Adrenal gland (tissue), 12 donors: Measurements from ENCODE around the gene PSMA2. TPM values are rescaled to one million over a fixed set of nuclear protein-coding genes. Genes with fewer than 3 reads are reported as not detected.
A peak's percentile ranks its signal among the peaks of the same experiment; 100 is the strongest.

ENCODE experiments used
- DNase-seq, 7 donors: peaks; one replicate each; pipeline ENCODE4 v3.0.0-alpha.2; 2019 to 2020
- H3K27ac ChIP-seq, 5 donors: fragments of 200-600 bp; sonication (generic) in 4 of 5; 1 replicate in 3 of 5; 2 replicates in 2 of 5; pipeline versions ENCODE4 v1.5.1 to v1.8.0; 2016 to 2020; ENCODE audit warnings: mild to moderate bottlenecking in 1 of 5
- H3K27me3 ChIP-seq: fragments of 200-600 bp; 2 replicates; pipeline ENCODE4 v1.8.0; 2021
- H3K36me3 ChIP-seq, 2 donors: fragments of 200-600 bp; replicated peaks in 1 of 2; 1 replicate in 1 of 2; 2 replicates in 1 of 2; pipeline versions ENCODE4 v1.5.1 to v1.8.0; 2018 to 2022
- H3K4me1 ChIP-seq, 2 donors: fragments of 200-600 bp; replicated peaks in 1 of 2; 1 replicate in 1 of 2; 2 replicates in 1 of 2; pipeline versions ENCODE4 v1.5.1 to v1.8.0; 2018 to 2021
- H3K4me3 ChIP-seq, 4 donors: fragments of 200-600 bp; sonication (generic) in 3 of 4; one replicate each; pipeline ENCODE4 v1.5.1; 2016 to 2018
- H3K9me3 ChIP-seq, 3 donors: fragments of 200-600 bp; sonication (generic) in 1 of 3; replicated peaks in 1 of 3; 1 replicate in 2 of 3; 2 replicates in 1 of 3; pipeline versions ENCODE4 v1.5.1 to v1.8.0; 2016 to 2021
- CTCF ChIP-seq, 6 experiments: fragments of 450-650 bp in 4 of 6; fragments of 200-600 bp in 2 of 6; sonication (generic) in 1 of 6; IDR thresholded peaks; 1 replicate in 5 of 6; 2 replicates in 1 of 6; pipeline versions ENCODE4 v1.5.1 to v1.8.0; 2016 to 2021; ENCODE audit warnings: antibody characterized with exemption in 6 of 6, mild to moderate bottlenecking in 2 of 6, moderate library complexity in 1 of 6
- POLR2A ChIP-seq, 2 donors: fragments of 450-650 bp; IDR thresholded peaks; one replicate each; pipeline ENCODE4 v1.6.1; 2017; ENCODE audit warnings: antibody characterized with exemption in 2 of 2, mild to moderate bottlenecking in 2 of 2, moderate library complexity in 1 of 2
- WGBS, 4 donors: extraction: QIAGEN DNeasy Blood & Tissue Kit in 2 of 4; methylation state at CpG; one replicate each; pipeline versions ENCODE4 v1.1.5 to v1.1.7; 2013 to 2017; 5-methylcytosine and 5-hydroxymethylcytosine counted together
- intact Hi-C, 2 donors: fragments of 100-400 bp; cut with DNase I; formaldehyde crosslinking; loops; one replicate each; pipeline versions ENCODE4 v1.14.1 to v1.15.0; 2022 to 2023
- polyA plus RNA-seq, 3 donors: library from polyadenylated mRNA; stranded (reverse); fragments of 200-250 nt in 2 of 3; fragments of 350-450 nt in 1 of 3; fragmentation: Illumina TruSeq in 1 of 3; extraction: RNeasy Lipid Tissue Mini Kit (QIAGEN cat#74804) in 1 of 3; gene quantifications; one replicate each; pipeline ENCODE4 v1.2.3, GENCODE V29; 2013 to 2014
- total RNA-seq, 9 donors: library from RNA; depleted of rRNA in 4 of 9; stranded (reverse); fragments of >200 nt in 4 of 9; fragments of 120-200 nt in 1 of 9; fragmentation: NEBNext Ultra II Directional in 1 of 9; extraction: Animal tissue kit (Norgen Biotek cat#: 25700) in 1 of 9; gene quantifications; one replicate each; pipeline versions ENCODE4 v1.1.0 to v1.2.4, GENCODE V29; 2013 to 2023
- donor health status: healthy with polysubstance abuse.
- donor health status: Bipolar disorder and iron deficiency.
- donor health status: DM: yes; HTN: yes; CAD: no.
- donor health status: DM: no; HTN: no; CAD: no.
- donor health status: DM: no; HTN: no; CAD: no.
- donor health status: DM: yes; HTN: yes; CAD: no.

The PSMA2 gene
- total and polyA plus RNA-seq, 12 donors = 53.9 to 199 (median 84.6) TPM

- Histone ChIP-seq H3K9me3 (no peaks in the 10 kb centered on the region), H3K27me3 (no peaks in the 10 kb centered on the region), H3K4me1 (no peaks in the 10 kb centered on the region), H3K36me3 (no peaks in the 10 kb centered on the region), H3K4me3 (no peak overlapping the region), H3K27ac (no peak overlapping the region)
- no peak for DNase-seq
- TF ChIP-seq POLR2A (IDR thresholded peaks at IDR 0.05) (no peak), CTCF (IDR thresholded peaks at IDR 0.05) (no peak)
- intact Hi-C loops = loop anchor here in 1 of 2 donors (5.0 kb wide), 1 partner anchor 161 kb away; no protein-coding TSS in a partner anchor
- 39 to 64% (median 56%) methylated on average over 3 to 4 of the region's 4 CpGs for WGBS, 4 donors
Observed at GRCh38 chr7:42945821-42946626, 14.1 kb upstream of the PSMA2 start.

- Histone ChIP-seq H3K27ac (no peak overlapping the region), H3K36me3 (peaks cover 0 to 27% of the 10 kb centered on the region in 2 donors), H3K9me3 (no peaks in the 10 kb centered on the region), H3K4me1 (no peaks in the 10 kb centered on the region), H3K4me3 (no peak overlapping the region), H3K27me3 (no peaks in the 10 kb centered on the region)
- intact Hi-C loops = loop anchor here (5.0 kb wide), 2 partner anchors 166 to 321 kb away; no protein-coding TSS in a partner anchor
- 51 to 57% (median 54%) methylated on average over 12 to 13 of the region's 13 CpGs for WGBS, 4 donors
- DNase-seq = peak; percentile 78 to 96 (median 83)
- no peak for TF ChIP-seq POLR2A (IDR thresholded peaks at IDR 0.05)
- peak; percentile 84 to 92 (median 87) for TF ChIP-seq CTCF (IDR thresholded peaks at IDR 0.05)
Observed at GRCh38 chr7:42940985-42941847, 9.2 kb upstream of the PSMA2 start.

- no peaks in the 10 kb centered on the region for H3K27me3 ChIP-seq
- no peak for TF ChIP-seq CTCF (IDR thresholded peaks at IDR 0.05)
- no peak for TF ChIP-seq POLR2A (IDR thresholded peaks at IDR 0.05)
- no peak overlapping the region for H3K27ac ChIP-seq
- H3K4me3 ChIP-seq = no peak overlapping the region
- H3K36me3 ChIP-seq = peaks cover 0 to 39% of the 10 kb centered on the region in 2 donors
- intact Hi-C loops = loop anchor here (5.0 kb wide), 2 partner anchors 168 to 323 kb away; no protein-coding TSS in a partner anchor
- peaks cover 0 to 1% of the 10 kb centered on the region in 2 donors for H3K4me1 ChIP-seq
- H3K9me3 ChIP-seq = no peaks in the 10 kb centered on the region
- DNase-seq = no peak
- 79 to 90% (median 85%) methylated on average over 4 of the region's 4 CpGs for WGBS, 4 donors
Observed at GRCh38 chr7:42939457-42940240, 7.7 kb upstream of the PSMA2 start.
